D721Med (cell line): ENCODE data around the gene VSIG8.
"Not testable (repeated sequence)": the region's sequence is repeated elsewhere in the genome, so short reads cannot be mapped to it uniquely, and the experiment has no call there.

ENCODE experiments used
- DNase-seq: peaks from one replicate; pipeline ENCODE4 v3.0.0; 2011; ENCODE audit warnings: low spot score; ENCODE audit not compliant: insufficient read length
- FAIRE-seq: peaks from 2 replicates; lab custom pipeline; 2011; peaks lifted over from hg19 to GRCh38; lab: Jason Lieb, UNC
- TF ChIP-seq, protein P1 (sequence below): IDR thresholded peaks from 2 replicates; pipeline ENCODE4 v1.5.1; 2012; ENCODE audit warnings: mild to moderate bottlenecking, control low read depth; ENCODE audit not compliant: insufficient read depth; ENCODE audit errors: missing control alignments

The VSIG8 gene, protein sequence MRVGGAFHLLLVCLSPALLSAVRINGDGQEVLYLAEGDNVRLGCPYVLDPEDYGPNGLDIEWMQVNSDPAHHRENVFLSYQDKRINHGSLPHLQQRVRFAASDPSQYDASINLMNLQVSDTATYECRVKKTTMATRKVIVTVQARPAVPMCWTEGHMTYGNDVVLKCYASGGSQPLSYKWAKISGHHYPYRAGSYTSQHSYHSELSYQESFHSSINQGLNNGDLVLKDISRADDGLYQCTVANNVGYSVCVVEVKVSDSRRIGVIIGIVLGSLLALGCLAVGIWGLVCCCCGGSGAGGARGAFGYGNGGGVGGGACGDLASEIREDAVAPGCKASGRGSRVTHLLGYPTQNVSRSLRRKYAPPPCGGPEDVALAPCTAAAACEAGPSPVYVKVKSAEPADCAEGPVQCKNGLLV

GRCh38 chr1:159862557-159862956 lies at the start of gene VSIG8:
VSIG8 (minus strand) TSS chr1:159862657; CDS start chr1:159862521, 136 bp downstream.
- DNase-seq (no peak), FAIRE-seq (no peak)

GRCh38 chr1:159911326-159912070 lies 49.0 kb upstream of the VSIG8 start:
- DNase-seq (no peak), FAIRE-seq (no peak)
- TF ChIP-seq, protein P1, sequence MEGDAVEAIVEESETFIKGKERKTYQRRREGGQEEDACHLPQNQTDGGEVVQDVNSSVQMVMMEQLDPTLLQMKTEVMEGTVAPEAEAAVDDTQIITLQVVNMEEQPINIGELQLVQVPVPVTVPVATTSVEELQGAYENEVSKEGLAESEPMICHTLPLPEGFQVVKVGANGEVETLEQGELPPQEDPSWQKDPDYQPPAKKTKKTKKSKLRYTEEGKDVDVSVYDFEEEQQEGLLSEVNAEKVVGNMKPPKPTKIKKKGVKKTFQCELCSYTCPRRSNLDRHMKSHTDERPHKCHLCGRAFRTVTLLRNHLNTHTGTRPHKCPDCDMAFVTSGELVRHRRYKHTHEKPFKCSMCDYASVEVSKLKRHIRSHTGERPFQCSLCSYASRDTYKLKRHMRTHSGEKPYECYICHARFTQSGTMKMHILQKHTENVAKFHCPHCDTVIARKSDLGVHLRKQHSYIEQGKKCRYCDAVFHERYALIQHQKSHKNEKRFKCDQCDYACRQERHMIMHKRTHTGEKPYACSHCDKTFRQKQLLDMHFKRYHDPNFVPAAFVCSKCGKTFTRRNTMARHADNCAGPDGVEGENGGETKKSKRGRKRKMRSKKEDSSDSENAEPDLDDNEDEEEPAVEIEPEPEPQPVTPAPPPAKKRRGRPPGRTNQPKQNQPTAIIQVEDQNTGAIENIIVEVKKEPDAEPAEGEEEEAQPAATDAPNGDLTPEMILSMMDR = no peak

More at GRCh38 chr1:159862557-159862956, at the start of gene VSIG8:
- TF ChIP-seq, protein P1 = no peak

- TF ChIP-seq, protein P1 = no peak
- DNase-seq (no peak), FAIRE-seq (no peak)
Observed at GRCh38 chr1:159908031-159908940, 45.8 kb upstream of the VSIG8 start.

DNA sequence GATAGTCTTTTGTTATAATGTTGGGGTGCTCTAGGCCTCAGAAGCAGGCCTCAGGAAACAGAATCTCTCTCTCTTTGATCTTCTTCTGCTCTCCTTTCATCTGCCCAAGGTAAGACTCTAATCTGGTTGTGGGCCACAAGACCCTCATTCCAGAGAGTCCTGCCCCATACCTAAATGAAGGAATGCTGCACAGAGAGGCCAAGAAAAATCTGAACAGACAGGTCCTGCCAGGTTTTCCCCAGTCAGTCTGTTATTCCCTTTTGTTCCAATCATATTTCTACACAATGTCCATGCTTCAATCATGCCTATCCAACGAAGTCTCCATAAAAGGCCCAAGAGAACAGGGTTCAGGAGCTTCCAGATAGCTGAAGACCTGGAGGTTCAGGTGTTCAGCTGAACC lies 44.5 kb upstream of the VSIG8 start:
- FAIRE-seq = no peak
- TF ChIP-seq, protein P1 = no peak
- no peak for DNase-seq

- DNase-seq, FAIRE-seq: not testable (repeated sequence)
Observed at GRCh38 chr1:159904036-159904435, 41.6 kb upstream of the VSIG8 start.

GRCh38 chr1:159902541-159902940 lies 40.1 kb upstream of the VSIG8 start:
- DNase-seq = no peak
- FAIRE-seq = no peak
- TF ChIP-seq, protein P1 = no peak
